Fibroblast of the aortic adventitia (primary cell): ENCODE results near the gene TLR6. TPM values are rescaled to one million over a fixed set of nuclear protein-coding genes. Genes with fewer than 3 reads are reported as not detected.

Experiments used
- DNase-seq: peaks from one replicate; pipeline ENCODE4 v3.0.0-alpha.2; 2010; ENCODE audit warnings: low read depth
- H3K4me3 ChIP-seq: 2 replicates; pipeline ENCODE4 v1.5.1; 2011; ENCODE audit warnings: low read depth, mild to moderate bottlenecking, control low read depth, low read length, moderate library complexity
- CTCF ChIP-seq: IDR thresholded peaks from 2 replicates; pipeline ENCODE4 v1.5.1; 2011; ENCODE audit warnings: mild to moderate bottlenecking, low read length, control low read depth, inconsistent platforms; ENCODE audit not compliant: insufficient read depth
- total RNA-seq: library from RNA; depleted of rRNA; stranded (reverse); fragments of >200 nt; gene quantifications from 2 replicates; pipeline ENCODE4 v1.2.3, GENCODE V29; 2012; ENCODE audit warnings: low replicate concordance

The TLR6 gene
- total RNA-seq, 1 donor = 5.0 TPM

- no peak for DNase-seq
Measured at GRCh38 chr4:38785041-38785790, 71.4 kb downstream of the TLR6 start.

GRCh38 chr4:38784141-38784540, 72.5 kb downstream of the TLR6 start:
- no peak for TF ChIP-seq CTCF
- no peak for DNase-seq
- no peak overlapping the region for H3K4me3 ChIP-seq

More at GRCh38 chr4:38785041-38785790, 71.4 kb downstream of the TLR6 start:
- no peak overlapping the region for H3K4me3 ChIP-seq
- TF ChIP-seq CTCF = no peak

GRCh38 chr4:38783109-38783460, 73.5 kb downstream of the TLR6 start:
- no peak for TF ChIP-seq CTCF
- no peak overlapping the region for H3K4me3 ChIP-seq
- no peak for DNase-seq

GRCh38 chr4:38782452-38783108, 74.0 kb downstream of the TLR6 start, which contains the start of gene TLR10:
Gene TLR10 (minus strand): TSS chr4:38782990. CDS start chr4:38775590, 7,400 bp downstream.
- peak; percentile 74 for TF ChIP-seq CTCF
- peak; percentile 69 for DNase-seq
- no peak within 1 kb of the TSS for H3K4me3 ChIP-seq

GRCh38 chr4:38781854-38782261, 74.8 kb downstream of the TLR6 start:
- no peak for DNase-seq
- TF ChIP-seq CTCF = no peak
- no peak overlapping the region for H3K4me3 ChIP-seq

GRCh38 chr4:38780833-38781484, 75.7 kb downstream of the TLR6 start:
- H3K4me3 ChIP-seq = no peak overlapping the region
- DNase-seq = no peak
- no peak for TF ChIP-seq CTCF
